OCI-LY1 (cell line): ENCODE results near the gene CACNA2D4.

Experiments
- CTCF ChIP-seq: fragments of 200-600 bp; sonication (generic), shearing (Covaris generic); IDR thresholded peaks from 2 replicates; pipeline ENCODE4 v1.5.1; 2017; ENCODE audit warnings: mild to moderate bottlenecking, antibody characterized with exemption, low read length, moderate library complexity, mixed read lengths
- EZH2 ChIP-seq: fragments of 200-600 bp; sonication (generic), shearing (Covaris generic); IDR thresholded peaks from 2 replicates; pipeline ENCODE4 v1.8.0; 2017; ENCODE audit warnings: borderline replicate concordance, mixed run types, mild to moderate bottlenecking, antibody characterized with exemption, low read length, moderate library complexity, mixed read lengths

- TF ChIP-seq CTCF (no peak), EZH2 (no peak)
Observed at GRCh38 chr12:1910468-1910867, 8.0 kb downstream of the CACNA2D4 start.
